GM12878 (cell line): ENCODE data around the gene BBS1. TPM values are rescaled to one million over a fixed set of nuclear protein-coding genes. Genes with fewer than 3 reads are reported as not detected.

Experiments
- CUX1 ChIP-seq: IDR thresholded peaks from 2 replicates; pipeline ENCODE4 v1.6.1; 2012; ENCODE audit warnings: improper control_type of control experiment, low read depth, low read length; ENCODE audit not compliant: insufficient replicate concordance
- TCF7 ChIP-seq: IDR thresholded peaks from 2 replicates; pipeline ENCODE4 v1.6.1; 2014; ENCODE audit warnings: antibody characterized with exemption, borderline replicate concordance
- ZBTB33 ChIP-seq: fragments of 450-650 bp; IDR thresholded peaks from 2 replicates; pipeline ENCODE4 v1.6.1; 2017; ENCODE audit warnings: mild to moderate bottlenecking
- polyA plus RNA-seq, 11 experiments: library from polyadenylated mRNA; depleted of rRNA in 4 of 11; unstranded in 6 of 11; stranded (reverse) in 5 of 11; fragments of >200 nt; fragmentation: Nextera tagmentation in 4 of 11; fragmentation: Illumina TruSeq in 1 of 11; extraction: Ambion mirVana in 4 of 11; extraction: Trizol in 1 of 11; gene quantifications; 1 replicate in 1 of 11; 2 replicates in 10 of 11; pipeline versions ENCODE4 v1.2.1 to v1.2.3, GENCODE V29; 2011 to 2016; ENCODE audit warnings: inconsistent platforms in 2 of 11, missing spikeins in 2 of 11, low read depth in 1 of 11
- total RNA-seq, 4 experiments: library from RNA; depleted of rRNA in 3 of 4; stranded (reverse); fragments of >200 nt in 3 of 4; fragmentation: Illumina TruSeq in 1 of 4; extraction: Trizol in 1 of 4; gene quantifications; 2 replicates each; pipeline versions ENCODE4 v1.2.1 to v1.2.3, GENCODE V29; 2013 to 2021

The BBS1 gene
- total and polyA plus RNA-seq, 10 of the 15 experiments (the other 5 are each of a cell fraction or from before 2014, with no cell fraction given), result 2.5 to 14.7 (median 8.7) TPM

GRCh38 chr11:66480117-66480938 is 30.1 kb upstream of the BBS1 start, which contains the start of gene DPP3 (continued):
- TF ChIP-seq CUX1 (no peak), ZBTB33 (no peak), TCF7 (no peak)
